HTERT RPE-1 (cell line): Measurements from ENCODE around the gene CCDC149.

Experiments used
- in situ Hi-C: fragments of 300-500 bp; cut with MboI; formaldehyde crosslinking; loops from 4 replicates; pipeline ENCODE4 v1.14.3; 2020; ENCODE audit warnings: low sequenced_read_pairs

The CCDC149 gene

DNA sequence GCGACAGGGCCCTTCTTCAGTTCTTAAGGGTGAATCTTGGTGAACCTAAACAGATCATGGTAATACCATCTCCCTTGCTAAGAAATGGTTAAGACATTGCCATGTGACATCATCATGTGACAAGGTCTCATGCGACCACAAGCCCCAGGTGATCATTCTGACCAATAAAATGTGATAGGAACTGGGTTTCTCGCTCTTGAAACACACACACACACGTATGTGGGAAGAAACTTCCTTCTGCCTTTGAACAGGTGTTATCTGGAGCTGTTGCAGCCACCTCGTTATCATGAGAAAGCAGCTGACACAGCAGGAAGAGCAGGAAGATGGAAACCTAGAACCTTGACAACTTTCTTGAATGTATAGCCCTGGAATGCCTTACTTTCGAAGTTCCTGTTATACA is 107.3 kb downstream of the CCDC149 start:
- in situ Hi-C loops = no loop called here

DNA sequence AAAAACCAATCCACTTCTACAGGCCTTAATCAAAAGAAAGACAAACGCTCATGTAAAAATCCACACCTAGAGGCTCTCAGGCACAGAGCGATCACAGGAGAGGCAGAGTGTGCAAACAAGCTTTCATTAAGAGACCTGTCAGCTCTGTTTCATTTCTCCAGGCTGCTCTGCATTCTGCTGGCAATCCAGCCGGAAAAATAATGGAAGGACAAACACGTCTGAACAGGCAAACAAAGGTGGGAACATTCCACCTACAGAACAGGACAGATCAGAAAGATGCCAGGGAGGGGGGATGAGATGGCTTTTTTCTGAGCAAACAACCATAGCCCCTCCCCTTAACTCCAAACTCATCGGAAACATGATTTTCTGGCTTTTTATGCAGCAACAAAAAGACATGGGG is 107.8 kb downstream of the CCDC149 start:
- in situ Hi-C loops = no loop called here

DNA sequence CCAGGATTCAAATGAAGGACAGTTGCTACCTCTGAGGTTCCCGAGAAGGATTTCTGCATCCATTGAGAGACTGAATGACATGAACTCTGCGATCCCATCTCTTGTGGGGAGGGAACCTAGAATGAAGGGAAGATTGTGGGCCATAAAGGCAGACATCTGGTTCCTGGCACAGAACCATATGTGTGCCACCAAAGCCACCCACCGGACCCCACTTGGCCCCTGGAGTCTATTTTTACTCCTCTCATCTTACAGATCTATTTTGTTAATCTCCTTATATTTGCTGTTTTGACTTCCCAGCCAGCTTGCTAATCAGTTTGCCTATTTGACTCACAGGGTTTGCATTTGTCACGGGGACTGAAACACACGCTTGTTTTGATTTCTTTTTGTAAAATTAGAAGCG is 110.2 kb downstream of the CCDC149 start:
- in situ Hi-C loops = no loop called here

DNA sequence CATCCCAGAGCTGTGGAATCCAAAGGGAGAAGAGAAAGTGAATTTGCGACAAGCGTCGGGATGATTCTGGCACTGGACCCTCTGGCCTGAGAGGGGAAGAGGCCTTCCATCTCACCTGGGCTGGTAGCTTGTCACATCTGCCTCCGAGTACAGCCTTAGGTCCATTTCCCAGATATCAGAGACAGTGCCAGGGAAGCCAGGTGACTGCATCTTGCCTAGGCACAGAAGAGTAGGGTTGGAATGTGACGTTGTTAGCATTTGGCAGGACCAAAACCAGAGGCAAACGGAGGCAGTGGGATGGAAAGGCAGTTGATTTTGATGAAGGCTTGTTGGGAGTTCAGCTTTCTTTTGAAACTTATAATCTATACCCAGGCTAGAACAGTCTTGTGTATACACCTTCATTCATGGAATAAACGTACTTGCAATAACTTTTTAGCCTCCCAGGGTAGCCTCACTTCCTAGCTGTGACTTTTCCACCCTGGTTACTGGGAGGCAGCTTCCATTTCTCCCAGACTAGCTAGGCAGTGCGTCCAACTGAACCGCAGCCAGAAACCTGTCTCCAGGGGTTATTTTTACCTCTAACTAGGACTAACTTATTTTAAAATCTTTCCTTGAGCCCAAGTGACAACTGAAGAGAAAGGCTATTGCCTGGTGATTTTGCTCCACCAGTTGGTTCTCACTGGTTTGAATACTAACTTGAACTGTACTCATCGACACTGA is 111.5 kb downstream of the CCDC149 start:
- in situ Hi-C loops = no loop called here

DNA sequence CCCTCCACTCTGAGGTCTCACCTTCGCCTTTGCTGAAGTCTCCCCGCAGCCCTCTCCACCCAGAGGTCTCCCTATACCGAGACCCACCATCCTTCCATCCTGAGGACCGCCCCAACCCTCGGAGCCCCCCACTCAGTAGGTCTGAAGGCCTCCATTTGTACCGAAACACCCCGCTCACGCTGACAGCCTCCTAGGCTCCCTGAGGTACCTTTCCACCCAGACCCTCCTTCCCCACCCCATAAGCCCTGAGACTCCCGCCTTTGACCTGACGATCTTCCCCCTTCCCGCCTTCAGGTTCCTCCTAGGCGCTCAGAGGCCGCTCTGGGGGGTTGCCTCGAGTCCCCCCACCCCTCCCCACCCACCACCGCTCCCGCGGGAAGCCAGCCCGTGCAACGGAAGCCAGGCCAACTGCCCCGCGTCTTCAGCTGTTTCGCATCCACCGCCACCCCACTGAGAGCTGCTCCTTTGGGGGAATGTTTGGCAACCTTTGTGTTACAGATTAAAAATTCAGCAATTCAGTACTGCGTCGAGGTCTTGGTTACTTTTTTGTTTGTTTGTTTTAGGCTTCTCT is 112.4 kb downstream of the CCDC149 start:
- in situ Hi-C loops = no loop called here

DNA sequence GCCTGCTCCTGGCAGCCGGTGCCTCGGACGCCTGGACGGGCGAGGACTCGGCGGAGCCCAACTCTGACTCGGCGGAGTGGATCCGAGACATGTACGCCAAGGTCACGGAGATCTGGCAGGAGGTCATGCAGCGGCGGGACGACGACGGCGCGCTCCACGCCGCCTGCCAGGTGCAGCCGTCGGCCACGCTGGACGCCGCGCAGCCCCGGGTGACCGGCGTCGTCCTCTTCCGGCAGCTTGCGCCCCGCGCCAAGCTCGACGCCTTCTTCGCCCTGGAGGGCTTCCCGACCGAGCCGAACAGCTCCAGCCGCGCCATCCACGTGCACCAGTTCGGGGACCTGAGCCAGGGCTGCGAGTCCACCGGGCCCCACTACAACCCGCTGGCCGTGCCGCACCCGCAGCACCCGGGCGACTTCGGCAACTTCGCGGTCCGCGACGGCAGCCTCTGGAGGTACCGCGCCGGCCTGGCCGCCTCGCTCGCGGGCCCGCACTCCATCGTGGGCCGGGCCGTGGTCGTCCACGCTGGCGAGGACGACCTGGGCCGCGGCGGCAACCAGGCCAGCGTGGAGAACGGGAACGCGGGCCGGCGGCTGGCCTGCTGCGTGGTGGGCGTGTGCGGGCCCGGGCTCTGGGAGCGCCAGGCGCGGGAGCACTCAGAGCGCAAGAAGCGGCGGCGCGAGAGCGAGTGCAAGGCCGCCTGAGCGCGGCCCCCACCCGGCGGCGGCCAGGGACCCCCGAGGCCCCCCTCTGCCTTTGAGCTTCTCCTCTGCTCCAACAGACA is 113.1 kb downstream of the CCDC149 start:
- in situ Hi-C loops = no loop called here

DNA sequence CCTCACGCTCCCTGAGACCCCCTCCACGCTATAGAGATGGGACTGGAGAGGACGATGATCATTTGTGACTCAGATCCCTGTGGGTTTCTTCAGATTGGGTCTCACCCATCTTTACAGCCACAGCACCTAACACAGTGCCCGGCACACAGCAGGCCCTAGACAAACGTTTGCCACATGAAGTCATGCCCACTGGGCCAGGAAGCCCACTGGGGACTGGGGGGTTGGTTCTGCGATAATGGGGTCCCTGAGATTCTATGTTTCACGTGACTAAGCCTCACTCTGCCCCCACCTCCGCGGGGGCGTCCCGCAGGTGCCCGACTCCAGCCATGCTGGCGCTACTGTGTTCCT is 113.7 kb downstream of the CCDC149 start:
- in situ Hi-C loops = no loop called here

- in situ Hi-C loops = no loop called here
Observed at GRCh38 chr4:24798036-24798610, 114.7 kb downstream of the CCDC149 start.

DNA sequence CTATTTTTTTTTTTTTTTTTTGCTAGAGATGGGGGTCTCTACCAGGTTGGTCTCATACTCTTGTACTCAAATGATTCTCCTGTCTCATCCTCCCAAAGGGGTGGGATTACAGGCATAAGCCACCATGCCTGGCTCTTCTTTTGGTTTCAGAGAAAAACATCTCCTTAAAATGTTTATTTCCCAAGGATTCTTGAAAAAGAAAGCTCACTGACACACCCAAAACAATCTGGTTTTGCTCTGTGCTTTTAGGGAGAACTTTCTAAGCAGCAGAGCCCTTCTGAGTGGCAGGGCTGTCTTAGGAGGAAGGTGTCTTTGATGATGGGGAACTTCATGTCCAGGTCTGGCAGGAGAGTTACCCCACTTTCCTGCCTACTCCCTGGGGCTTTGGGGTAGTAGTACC is 116.2 kb downstream of the CCDC149 start:
- in situ Hi-C loops = no loop called here

DNA sequence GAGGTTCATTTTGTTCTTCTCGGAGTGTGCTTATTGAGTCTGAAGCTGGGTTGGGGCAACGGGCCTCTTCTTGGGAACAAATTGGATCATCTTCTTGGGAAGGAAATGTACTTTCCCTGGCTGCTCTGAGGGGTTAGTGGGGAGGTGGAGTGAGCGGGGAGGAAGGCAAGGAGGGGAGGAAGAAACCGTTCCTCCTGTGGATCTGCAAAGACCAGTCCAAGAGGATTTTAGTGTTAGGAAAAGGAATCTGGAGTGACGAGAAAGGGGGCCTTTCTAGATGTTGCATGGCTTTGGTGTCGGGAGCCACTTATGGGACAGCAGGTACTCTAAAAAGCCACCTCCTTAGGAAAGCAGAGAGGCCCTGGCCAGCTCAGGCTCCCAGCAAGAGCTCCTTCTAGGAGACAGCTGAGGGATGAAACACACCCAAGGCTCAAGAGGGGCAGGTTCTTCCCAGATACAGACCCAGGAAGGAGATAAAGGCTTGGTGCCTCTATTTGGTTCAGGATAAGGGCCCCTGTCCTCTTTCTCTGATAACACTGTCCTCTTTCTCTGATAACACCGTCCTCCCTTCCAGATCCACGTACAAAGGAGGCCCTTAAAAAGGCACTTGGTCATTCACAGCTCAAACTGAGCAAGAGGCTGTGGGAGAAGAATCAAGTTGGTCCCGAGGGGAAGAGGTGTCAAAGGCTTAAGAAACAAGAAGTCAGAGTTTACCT is 117.0 kb downstream of the CCDC149 start:
- in situ Hi-C loops = no loop called here

DNA sequence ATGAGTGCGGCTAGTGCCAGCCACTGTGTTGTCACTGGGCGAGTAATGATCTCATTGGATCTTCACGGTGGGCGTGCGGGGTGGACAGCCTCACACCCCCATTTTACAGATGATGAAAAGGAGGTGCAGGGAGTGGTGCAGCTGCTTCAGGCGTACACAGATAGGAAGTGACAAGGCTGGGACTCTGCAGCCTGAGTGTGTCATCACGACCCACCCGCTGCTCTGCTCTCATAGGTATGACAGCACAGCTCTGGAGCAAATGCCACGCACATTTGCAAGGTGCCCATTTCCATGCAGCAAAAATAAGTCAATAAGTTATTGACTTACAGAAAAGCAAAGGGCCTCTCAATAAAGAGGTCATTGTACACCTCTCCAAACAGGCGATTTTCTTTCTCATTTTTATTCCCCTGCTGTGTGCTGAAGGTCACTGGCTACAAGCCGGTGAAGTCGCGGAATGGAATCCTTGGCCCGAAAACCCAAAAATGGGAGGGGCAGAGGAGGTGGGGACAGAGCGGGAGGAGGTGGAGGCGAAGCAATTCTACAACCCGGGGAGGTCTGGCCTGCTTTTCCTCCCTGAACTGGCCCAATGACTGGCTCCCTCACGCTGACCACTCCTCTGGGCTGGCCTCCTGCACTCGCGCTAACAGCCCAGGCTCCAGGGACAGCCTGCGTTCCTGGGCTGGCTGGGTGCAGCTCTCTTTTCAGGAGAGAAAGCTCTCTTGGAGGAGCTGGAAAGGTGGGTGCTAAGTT is 117.8 kb downstream of the CCDC149 start, which contains the start of gene SOD3:
Gene SOD3 (plus strand): TSS at position 658 of the 750 bp plus-strand sequence. CDS start 3,949 bp downstream, outside the sequence.
- in situ Hi-C loops = no loop called here

GRCh38 chr4:24794480-24794879 is 118.4 kb downstream of the CCDC149 start:
- in situ Hi-C loops = no loop called here

DNA sequence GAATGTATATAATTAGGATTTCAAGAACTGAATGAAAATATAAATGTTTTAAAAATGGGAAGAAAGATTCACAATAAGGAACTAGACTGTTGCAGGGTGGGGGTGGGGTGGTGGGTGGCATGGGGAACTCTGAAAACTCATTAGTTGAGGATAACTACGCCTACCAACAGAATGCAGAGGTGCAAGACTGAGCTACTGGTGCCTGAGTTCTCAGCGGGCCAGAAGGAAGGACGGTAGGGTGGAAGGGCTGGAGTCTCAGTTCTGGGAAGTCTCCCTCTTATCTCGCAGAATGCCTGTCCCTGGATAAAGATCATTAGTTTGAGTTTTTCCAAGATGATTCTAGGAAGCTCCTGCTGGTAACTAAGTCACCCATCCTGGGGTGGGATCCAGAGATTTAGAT is 118.8 kb downstream of the CCDC149 start:
- in situ Hi-C loops = no loop called here

GRCh38 chr4:24793219-24794005 is 119.4 kb downstream of the CCDC149 start:
- in situ Hi-C loops = no loop called here

GRCh38 chr4:24792552-24792951 is 120.3 kb downstream of the CCDC149 start:
- in situ Hi-C loops = no loop called here

DNA sequence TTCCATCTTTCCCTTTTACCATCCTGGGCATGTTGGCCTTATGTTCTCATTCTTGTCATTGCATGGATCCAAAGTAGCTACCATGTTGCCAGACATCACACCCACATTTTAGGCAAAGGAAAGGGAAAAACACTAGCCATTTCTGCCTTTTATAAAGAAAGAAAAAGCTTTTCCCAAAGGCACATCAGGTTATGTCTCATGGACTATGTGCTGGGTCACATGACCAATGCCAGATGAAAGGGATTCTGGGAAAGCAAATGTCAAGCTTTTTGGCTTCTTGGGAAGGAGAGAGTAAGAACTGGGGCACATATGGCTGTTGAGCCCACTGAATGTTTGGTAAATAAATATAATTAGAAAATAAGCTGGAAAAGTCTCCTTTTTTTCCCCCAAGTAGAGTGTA is 121.8 kb downstream of the CCDC149 start:
- in situ Hi-C loops = no loop called here

DNA sequence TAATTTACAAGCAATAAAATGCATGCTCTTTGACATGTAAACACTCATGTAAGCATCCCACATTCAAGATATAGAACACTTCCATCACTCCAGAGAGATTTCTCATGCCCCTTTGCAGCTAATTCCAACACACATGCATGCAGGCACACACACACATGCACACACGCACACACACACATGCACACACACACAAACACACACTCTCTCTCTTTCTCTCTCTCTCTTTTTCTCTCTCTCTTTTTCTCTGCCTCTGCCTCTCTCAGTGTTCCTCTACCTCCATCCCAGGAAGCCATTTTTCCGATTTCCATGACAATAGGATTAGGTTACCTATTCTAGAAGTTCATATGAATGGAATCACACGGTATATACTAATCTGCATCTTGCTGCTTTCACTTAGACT is 129.3 kb downstream of the CCDC149 start:
- in situ Hi-C loops = no loop called here

- in situ Hi-C loops = no loop called here
Observed at GRCh38 chr4:24781999-24782745, 130.7 kb downstream of the CCDC149 start.

DNA sequence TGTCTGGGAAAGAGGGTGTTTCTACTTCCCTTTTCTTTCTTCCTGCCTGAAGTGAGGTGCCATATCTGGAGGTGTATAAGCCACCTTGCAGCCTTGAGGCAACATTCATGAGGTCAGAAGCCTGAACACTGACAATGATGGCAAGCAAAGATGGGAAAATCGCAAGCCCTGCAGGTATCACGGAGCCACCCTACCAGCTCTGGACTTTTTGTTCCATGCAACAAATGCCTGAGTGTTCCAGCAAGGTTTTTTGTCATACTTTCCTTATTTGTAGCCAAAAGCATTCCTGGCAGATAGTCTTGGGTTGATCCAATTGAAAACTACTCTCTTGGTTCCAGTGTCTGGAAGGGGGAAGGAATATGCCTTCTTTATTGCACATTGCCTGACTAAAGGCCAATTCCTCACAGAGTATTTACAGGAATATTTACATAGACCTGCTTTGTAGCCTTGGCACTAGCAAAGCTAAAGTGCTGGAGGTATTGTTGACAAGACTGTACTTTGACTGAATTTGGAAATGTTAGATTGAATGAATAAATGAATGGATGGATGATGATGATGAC is 131.8 kb downstream of the CCDC149 start:
- in situ Hi-C loops = no loop called here
